Parathyroid adenoma (tissue), 2 donors: ENCODE data around the gene HLA-E.
"Not testable (repeated sequence)": the region's sequence is repeated elsewhere in the genome, so short reads cannot be mapped to it uniquely, and the experiment has no call there.

ENCODE experiments used
- H2AFZ ChIP-seq: fragments of 300-600 bp; sonication (generic); one replicate; pipeline ENCODE4 v1.7.0; 2017; ENCODE audit warnings: antibody characterized with exemption, mild to moderate bottlenecking
- H3K27ac ChIP-seq: fragments of 300-600 bp; sonication (generic); one replicate; pipeline ENCODE4 v1.7.0; 2017
- H3K27me3 ChIP-seq: fragments of 300-600 bp; sonication (generic); one replicate; pipeline ENCODE4 v1.7.0; 2017; ENCODE audit warnings: low read length; ENCODE audit not compliant: control insufficient read depth, insufficient read depth
- H3K36me3 ChIP-seq: fragments of 300-600 bp; sonication (generic); one replicate; pipeline ENCODE4 v1.7.0; 2017; ENCODE audit warnings: low read length; ENCODE audit not compliant: control insufficient read depth, insufficient read depth
- H3K4me1 ChIP-seq: fragments of 300-600 bp; sonication (generic); one replicate; pipeline ENCODE4 v1.7.0; 2017; ENCODE audit warnings: control low read depth
- H3K4me2 ChIP-seq: fragments of 300-600 bp; sonication (generic); one replicate; pipeline ENCODE4 v1.7.0; 2017; ENCODE audit warnings: low read length
- H3K4me3 ChIP-seq: fragments of 300-600 bp; sonication (generic); one replicate; pipeline ENCODE4 v1.7.0; 2017; ENCODE audit warnings: low read depth, low read length
- H3K79me2 ChIP-seq: fragments of 300-600 bp; sonication (generic); one replicate; pipeline ENCODE4 v1.7.0; 2017; ENCODE audit warnings: control low read depth
- H3K9ac ChIP-seq: fragments of 300-600 bp; sonication (generic); one replicate; pipeline ENCODE4 v1.7.0; 2017; ENCODE audit warnings: mild to moderate bottlenecking
- H3K9me3 ChIP-seq: fragments of 300-600 bp; sonication (generic); one replicate; pipeline ENCODE4 v1.7.0; 2017; ENCODE audit warnings: low read length; ENCODE audit not compliant: control insufficient read depth
- CTCF ChIP-seq: fragments of 300-600 bp; sonication (generic); IDR thresholded peaks from one replicate; pipeline ENCODE4 v1.7.0; 2017; ENCODE audit warnings: antibody characterized with exemption, mild to moderate bottlenecking
- donor health status: primary hyperparathyroidism.

HLA-E gene

GRCh38 chr6:30497714-30498113 lies 8.4 kb downstream of the HLA-E start:
- Histone ChIP-seq H3K36me3 (no peaks in the 10 kb centered on the region), H3K4me1 (no peaks in the 10 kb centered on the region), H2AFZ (no peak overlapping the region), H3K27ac (no peak overlapping the region), H3K4me2 (no peak overlapping the region), H3K9ac (no peak overlapping the region), H3K9me3 (no peaks in the 10 kb centered on the region), H3K27me3 (no peaks in the 10 kb centered on the region), H3K4me3 (no peak overlapping the region), H3K79me2 (no peaks in the 10 kb centered on the region)
- TF ChIP-seq CTCF: no peak

- H3K27me3 ChIP-seq, H3K9ac ChIP-seq, H3K4me3 ChIP-seq, H3K79me2 ChIP-seq, H3K4me1 ChIP-seq, H2AFZ ChIP-seq, H3K9me3 ChIP-seq, H3K4me2 ChIP-seq, H3K36me3 ChIP-seq, H3K27ac ChIP-seq: not testable (repeated sequence)
Observed at GRCh38 chr6:30498705-30499104, 9.4 kb downstream of the HLA-E start.

GRCh38 chr6:30500421-30501355 lies 11.4 kb downstream of the HLA-E start:
- no peak for TF ChIP-seq CTCF
- H3K79me2 ChIP-seq: no peaks in the 10 kb centered on the region
- H3K36me3 ChIP-seq: no peaks in the 10 kb centered on the region
- H2AFZ ChIP-seq: no peak overlapping the region
- no peak overlapping the region for H3K9ac ChIP-seq
- no peak overlapping the region for H3K4me3 ChIP-seq
- no peaks in the 10 kb centered on the region for H3K4me1 ChIP-seq
- H3K9me3 ChIP-seq: no peaks in the 10 kb centered on the region
- H3K4me2 ChIP-seq: no peak overlapping the region
- H3K27me3 ChIP-seq: no peaks in the 10 kb centered on the region
- H3K27ac ChIP-seq: peak overlapping the region; percentile 4

GRCh38 chr6:30507849-30508827 lies 18.8 kb downstream of the HLA-E start:
- Histone ChIP-seq H3K4me2 (no peak overlapping the region), H3K36me3 (no peaks in the 10 kb centered on the region), H3K4me3 (no peak overlapping the region), H3K9me3 (no peaks in the 10 kb centered on the region), H3K27me3 (no peaks in the 10 kb centered on the region), H3K4me1 (no peaks in the 10 kb centered on the region), H3K79me2 (no peaks in the 10 kb centered on the region), H3K27ac (no peak overlapping the region), H3K9ac (no peak overlapping the region), H2AFZ (no peak overlapping the region)
- TF ChIP-seq CTCF: no peak
